Stimulated activated CD4-positive, alpha-beta T cell treated with anti-CD3 and anti-CD28 coated beads, Interleukin-1b, Interleukin-23, amount 100 ng/mL, for 24 hours (primary cell): ENCODE data around the gene CELA2B.
"Not testable (repeated sequence)": the region's sequence is repeated elsewhere in the genome, so short reads cannot be mapped to it uniquely, and the experiment has no call there.

Experiments used
- DNase-seq, 4 experiments: peaks; one replicate each; pipeline ENCODE4 v3.0.0-alpha.2; 2020; ENCODE audit warnings: low read depth in 4 of 4, low spot score in 1 of 4

Gene CELA2B

GRCh38 chr1:15444468-15445389 is 31.2 kb upstream of the CELA2B start:
- no peak for DNase-seq

DNA sequence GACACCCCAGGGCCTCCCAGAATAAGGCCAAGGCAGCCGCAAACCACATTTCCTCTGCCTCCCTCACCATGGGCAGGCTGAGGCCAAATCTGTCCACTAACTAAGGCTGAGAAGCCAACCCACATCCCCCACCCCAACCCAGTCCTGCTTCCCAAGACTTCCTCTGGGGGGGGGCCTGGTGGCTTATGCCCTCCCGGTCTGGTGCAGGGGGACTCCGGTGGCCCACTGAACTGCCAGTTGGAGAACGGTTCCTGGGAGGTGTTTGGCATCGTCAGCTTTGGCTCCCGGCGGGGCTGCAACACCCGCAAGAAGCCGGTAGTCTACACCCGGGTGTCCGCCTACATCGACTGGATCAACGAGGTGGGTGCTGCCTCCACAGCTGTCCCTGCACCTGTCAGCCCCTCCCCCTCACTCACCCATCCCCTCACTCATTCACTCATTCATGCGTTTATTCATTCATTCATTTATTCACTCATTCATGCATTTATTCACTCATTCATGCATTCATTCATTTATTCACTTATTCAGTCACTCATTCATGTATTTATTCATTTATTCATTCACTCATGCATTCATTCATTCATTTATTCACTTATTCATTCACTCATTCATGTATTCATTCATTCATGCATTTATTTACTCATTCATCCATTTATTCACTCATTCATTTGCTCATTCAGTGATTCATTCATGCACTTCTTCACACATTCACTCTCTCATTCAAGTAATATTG is 30.3 kb upstream of the CELA2B start:
- DNase-seq = no peak

DNA sequence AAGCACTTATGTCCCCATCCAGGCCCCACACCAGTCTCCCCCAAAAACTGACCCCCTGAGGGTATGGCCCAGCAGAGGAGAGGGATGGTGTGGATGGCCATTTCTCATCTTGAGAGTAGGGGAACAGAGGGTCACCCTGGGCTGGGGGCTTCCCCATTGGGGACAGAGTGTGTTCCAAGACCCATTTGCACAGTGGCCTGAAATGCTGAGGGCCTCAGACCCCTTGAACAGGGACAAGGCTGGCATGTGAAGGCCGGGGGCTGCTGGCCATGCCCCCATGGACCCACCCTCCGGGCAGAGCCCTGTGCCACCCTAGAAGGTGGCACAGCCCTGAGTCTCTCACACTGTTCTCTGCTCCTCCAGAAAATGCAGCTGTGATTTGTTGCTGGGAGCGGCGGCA is 29.7 kb upstream of the CELA2B start:
- DNase-seq = no peak

GRCh38 chr1:15448877-15449462 is 26.9 kb upstream of the CELA2B start:
- DNase-seq = no peak

DNA sequence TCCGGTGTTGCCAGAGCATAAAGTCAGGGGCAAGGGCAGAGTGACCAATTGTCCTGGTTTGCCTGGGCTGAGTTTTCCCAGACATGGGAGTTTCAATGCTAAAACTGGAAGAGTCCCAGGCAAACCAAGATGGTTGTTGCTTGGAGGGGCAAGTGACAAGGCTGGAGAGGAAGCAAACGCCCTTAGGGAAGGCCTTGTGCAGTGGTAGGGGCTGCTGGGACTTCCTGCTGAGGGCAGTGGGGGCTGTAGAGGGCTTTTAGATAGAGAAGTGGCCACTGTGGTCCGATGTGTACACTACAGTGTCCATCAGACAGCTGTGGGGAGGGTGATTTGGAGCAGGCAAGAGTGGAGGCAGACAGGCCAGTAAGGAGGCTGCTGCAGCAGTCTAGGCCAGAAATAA is 26.3 kb upstream of the CELA2B start:
- no peak for DNase-seq

GRCh38 chr1:15451014-15451722 is 24.7 kb upstream of the CELA2B start:
- DNase-seq = no peak

- DNase-seq = no peak
Observed at GRCh38 chr1:15452216-15452615, 23.7 kb upstream of the CELA2B start.

DNA sequence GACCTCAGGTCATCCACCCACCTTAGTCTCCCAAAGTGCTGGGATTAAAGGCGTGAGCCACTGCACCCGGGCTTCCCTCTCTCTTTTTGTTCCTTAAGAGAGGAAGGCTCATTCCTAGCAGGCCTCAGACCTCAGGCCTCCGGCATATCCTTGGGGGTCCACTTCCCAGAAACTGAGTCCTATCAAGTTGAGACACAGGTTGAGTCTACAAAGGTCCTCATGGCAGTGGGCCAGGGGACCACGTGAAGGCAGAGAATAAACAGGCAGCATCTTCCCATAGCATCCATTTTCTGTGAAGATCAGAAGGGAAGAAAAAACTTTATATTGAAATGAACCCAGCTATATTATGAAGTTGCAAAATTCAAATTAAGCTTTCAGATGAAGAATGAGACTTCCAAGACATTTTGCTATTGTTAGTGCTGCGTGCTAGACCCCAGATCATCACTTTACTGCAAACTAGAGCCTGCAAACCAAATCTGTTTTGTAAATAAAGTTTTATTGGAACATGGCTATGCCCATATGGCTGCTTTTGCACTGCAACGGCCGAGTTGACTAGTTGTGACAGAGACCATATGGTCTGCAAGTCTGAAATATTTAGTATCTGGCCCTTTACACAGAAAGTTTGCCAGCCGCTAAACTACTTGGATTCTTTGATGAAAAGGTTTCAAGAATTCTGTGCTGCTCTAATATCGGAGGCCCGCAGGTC is 22.9 kb upstream of the CELA2B start:
- DNase-seq = no peak

DNA sequence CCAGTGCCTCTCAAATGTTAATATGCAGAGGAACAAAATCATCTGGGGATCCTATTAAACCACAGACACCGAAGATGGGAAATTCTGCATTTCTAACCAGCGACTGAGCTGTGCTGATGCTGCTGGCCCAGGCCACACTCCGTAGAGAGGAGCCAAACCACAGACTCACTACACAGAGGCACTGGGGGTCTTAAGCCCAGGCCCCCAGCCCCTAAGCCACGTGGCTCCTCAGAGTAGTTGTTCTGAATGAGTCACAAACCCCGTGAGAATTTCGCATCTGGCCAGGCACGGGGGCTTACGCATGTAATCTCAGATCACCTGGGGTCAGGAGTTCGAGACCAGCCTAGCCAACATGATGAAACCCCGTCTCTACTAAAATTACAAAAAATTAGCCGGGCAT is 22.2 kb upstream of the CELA2B start:
- DNase-seq = no peak

GRCh38 chr1:15454256-15454655 is 21.6 kb upstream of the CELA2B start:
- no peak for DNase-seq

- no peak for DNase-seq
Observed at GRCh38 chr1:15455522-15455921, 20.4 kb upstream of the CELA2B start.

DNA sequence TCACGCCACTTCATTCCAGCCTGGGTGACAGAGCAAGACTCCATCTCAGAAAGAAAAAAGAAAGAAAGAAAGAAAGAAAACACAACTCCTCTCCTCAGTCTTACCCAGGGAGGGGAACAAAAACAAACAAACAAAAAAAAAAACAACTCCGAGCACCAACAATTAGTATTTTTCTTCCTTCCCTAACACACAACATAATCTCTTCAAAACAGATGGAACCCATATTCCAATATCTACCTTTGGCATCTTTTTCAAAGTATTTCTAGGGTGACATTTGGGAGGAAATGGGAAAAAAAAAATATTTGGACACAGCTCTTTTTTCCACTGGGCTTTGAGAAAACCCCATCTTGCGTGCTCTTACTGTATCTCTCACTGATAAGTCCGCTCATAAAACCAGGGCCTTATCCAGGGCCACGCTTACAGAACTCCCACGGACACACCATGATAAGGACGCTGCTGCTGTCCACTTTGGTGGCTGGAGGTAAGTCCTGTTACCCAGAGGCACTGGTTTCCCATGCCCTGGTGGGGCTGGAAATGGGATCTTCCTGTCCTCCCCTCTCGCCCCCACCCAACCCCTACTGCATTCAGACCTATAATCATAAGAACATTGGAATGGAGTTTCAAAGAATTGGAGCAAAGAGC is 19.5 kb upstream of the CELA2B start, which contains the start of gene CELA2A:
CELA2A (plus strand) TSS at position 420 of the 642 bp plus-strand sequence; CDS start at position 442, 22 bp downstream.
- DNase-seq = no peak

- no peak for DNase-seq
Observed at GRCh38 chr1:15457585-15457984, 18.3 kb upstream of the CELA2B start.

DNA sequence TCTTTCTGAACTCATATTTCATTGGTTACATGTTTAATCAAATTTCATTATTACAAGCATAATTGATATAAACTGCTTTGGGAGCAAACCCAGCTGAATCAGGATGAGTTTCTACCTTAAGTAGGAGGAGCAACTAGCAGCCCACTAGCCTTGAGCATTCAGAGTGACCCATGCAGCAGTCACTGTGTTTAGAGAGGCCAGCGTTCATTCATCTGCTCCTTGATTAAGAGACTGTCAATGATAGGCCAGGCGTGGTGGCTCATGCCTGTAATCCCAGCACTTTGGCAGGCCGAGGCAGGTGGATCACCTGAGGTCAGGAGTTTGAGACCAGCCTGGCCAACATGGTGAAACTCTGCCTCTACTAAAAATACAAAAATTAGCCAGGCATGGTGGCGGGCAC is 17.5 kb upstream of the CELA2B start:
- not testable (repeated sequence) for DNase-seq

DNA sequence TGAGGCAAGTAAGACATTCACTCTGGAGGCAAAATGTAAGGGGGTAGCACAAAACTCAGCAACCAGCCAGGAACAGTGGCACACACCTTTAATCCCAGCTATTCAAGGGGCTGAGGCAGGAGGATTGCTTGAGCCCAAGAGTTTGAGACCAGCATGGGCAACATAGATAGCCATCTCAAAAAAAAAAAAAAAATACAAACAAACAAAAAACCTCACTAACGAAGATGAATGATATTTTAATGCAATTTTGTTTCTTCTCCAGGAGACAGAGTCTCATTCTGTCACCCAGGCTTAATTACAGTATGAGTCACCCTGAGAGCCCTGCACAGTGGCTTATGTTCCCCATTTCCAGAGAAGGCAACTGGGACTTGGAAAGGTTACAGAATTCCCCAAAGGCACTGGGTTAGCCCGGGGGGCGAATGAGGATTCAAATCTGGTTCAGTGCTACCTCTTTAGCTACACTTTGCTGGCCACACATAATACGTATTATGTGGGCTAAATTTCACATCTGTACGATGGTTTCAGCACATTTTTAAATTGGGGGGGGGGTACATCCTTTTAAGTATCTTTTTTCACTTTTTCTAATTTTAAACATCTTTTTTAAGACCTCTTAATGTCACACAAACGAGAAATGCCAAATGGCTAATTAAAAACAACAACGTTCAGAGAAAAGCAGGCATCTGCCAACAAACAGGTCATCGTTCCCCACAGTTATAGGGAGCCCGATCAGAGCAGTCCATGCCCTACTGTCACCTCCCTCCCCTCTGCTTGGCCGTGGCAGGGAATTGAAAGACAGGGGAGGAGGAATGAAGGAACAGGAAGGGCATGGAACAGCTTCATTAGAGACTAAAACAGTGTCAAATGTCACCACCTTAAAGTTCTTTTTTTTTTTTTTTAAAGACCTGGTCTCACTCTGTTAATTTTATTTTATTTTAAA is 15.9 kb upstream of the CELA2B start:
- no peak for DNase-seq

GRCh38 chr1:15460708-15461095 is 15.2 kb upstream of the CELA2B start:
- no peak for DNase-seq

DNA sequence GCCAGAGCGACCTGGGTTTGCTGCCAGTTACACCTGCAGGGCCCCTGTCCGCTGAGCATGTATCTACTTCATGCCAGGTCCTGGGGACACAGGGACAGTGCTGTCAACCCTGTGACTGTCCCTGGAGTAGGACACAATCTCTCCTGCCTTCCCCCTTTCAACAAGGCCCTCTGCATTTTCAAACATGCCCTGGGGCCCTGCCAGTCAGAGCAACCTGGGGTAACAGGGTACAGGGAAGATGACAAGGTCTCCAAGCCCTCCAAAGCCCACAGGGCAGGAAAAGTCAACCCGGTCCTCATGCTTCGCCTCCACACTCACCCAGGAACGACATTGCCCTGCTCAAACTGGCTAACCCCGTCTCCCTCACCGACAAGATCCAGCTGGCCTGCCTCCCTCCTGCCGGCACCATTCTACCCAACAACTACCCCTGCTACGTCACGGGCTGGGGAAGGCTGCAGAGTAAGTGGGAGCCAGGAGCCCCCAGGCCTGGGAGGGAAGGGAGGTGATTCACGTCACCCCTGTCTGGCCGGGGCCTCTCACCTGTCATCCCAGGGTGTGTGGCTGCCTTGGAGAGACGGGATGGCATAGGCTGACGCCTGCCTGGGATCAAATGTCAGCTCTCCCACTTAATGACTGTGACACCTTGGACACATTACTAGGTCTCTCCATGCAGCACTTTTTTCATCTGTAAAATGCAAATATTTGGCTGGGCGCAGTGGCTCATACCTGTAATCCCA is 12.7 kb upstream of the CELA2B start:
- not testable (repeated sequence) for DNase-seq

DNA sequence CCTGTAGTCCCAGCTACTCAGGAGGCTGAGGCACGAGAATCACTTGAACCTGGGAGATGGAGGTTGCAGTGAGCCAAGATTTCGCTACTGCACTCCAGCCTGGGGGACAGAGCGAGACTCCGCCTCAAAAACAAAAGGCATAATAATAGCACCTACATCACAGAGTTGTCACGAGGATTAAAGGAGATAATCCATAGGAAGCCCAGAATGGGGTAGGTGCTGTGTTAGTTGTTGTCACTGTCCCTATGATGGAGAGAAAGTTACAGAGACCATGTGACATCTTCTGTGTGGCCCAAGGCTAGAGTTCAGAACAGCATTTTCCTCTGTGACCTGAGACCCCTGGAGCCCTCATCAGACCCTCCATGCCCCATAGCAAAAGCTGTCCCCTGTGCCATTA is 12.0 kb upstream of the CELA2B start:
- not testable (repeated sequence) for DNase-seq
